Fibroblast of villous mesenchyme (primary cell): ENCODE results near the gene CPM. TPM values are rescaled to one million over a fixed set of nuclear protein-coding genes. Genes with fewer than 3 reads are reported as not detected.

ENCODE experiments used
- DNase-seq: peaks from one replicate; pipeline ENCODE4 v3.0.0-alpha.2; 2010; ENCODE audit warnings: low read depth
- H3K4me3 ChIP-seq: 2 replicates; pipeline ENCODE4 v1.5.1; 2011; ENCODE audit warnings: low read depth, mild to moderate bottlenecking, low read length
- CTCF ChIP-seq: IDR thresholded peaks from 2 replicates; pipeline ENCODE4 v1.5.1; 2012; ENCODE audit warnings: low read depth, mild to moderate bottlenecking, low read length; ENCODE audit not compliant: insufficient read depth
- total RNA-seq: library from RNA; depleted of rRNA; stranded (reverse); fragments of >200 nt; gene quantifications from 2 replicates; pipeline ENCODE4 v1.2.3, GENCODE V29; 2012

CPM gene
- total RNA-seq, 1 donor, result 23.3 TPM

- DNase-seq, result no peak
- no peak for TF ChIP-seq CTCF
Observed at GRCh38 chr12:68924546-68924945, 8.4 kb downstream of the CPM start.

GRCh38 chr12:68919581-68920239 lies 13.3 kb downstream of the CPM start:
- H3K4me3 ChIP-seq, result no peak overlapping the region
- no peak for DNase-seq
- no peak for TF ChIP-seq CTCF

More at GRCh38 chr12:68924546-68924945, 8.4 kb downstream of the CPM start:
- H3K4me3 ChIP-seq, result no peak overlapping the region

GRCh38 chr12:68918960-68919359 lies 14.0 kb downstream of the CPM start:
- H3K4me3 ChIP-seq, result no peak overlapping the region
- no peak for DNase-seq
- TF ChIP-seq CTCF, result no peak

- TF ChIP-seq CTCF, result no peak
- DNase-seq, result peak; percentile 70
- H3K4me3 ChIP-seq, result no peak overlapping the region
Observed at GRCh38 chr12:68915055-68915454, 17.9 kb downstream of the CPM start.

GRCh38 chr12:68913682-68914081 lies 19.3 kb downstream of the CPM start:
- peak; percentile 23 for DNase-seq
- no peak overlapping the region for H3K4me3 ChIP-seq
- TF ChIP-seq CTCF, result no peak

- DNase-seq, result no peak
- H3K4me3 ChIP-seq, result no peak overlapping the region
- TF ChIP-seq CTCF, result no peak
Observed at GRCh38 chr12:68912916-68913315, 20.1 kb downstream of the CPM start.

- TF ChIP-seq CTCF, result no peak
- no peak for DNase-seq
- H3K4me3 ChIP-seq, result no peak overlapping the region
Observed at GRCh38 chr12:68911197-68911718, 21.7 kb downstream of the CPM start.
